Central memory CD8-positive, alpha-beta T cell (primary cell): ENCODE data around the gene ACTN1.
"Not testable (repeated sequence)": the region's sequence is repeated elsewhere in the genome, so short reads cannot be mapped to it uniquely, and the experiment has no call there.

ENCODE experiments used
- ATAC-seq: fragments of 150-1000 bp; cut with Tn5 transposase; replicated peaks from 2 replicates; pipeline ENCODE4 v1.10.0; 2022; ENCODE audit warnings: mild to moderate bottlenecking, moderate FRiP score, moderate number of reproducible peaks; ENCODE audit not compliant: poor library complexity, severe bottlenecking; ENCODE audit errors: extremely low read depth
- DNase-seq, 2 donors: peaks; one replicate each; pipeline ENCODE4 v3.0.0; 2021; ENCODE audit warnings: low spot score in 2 of 2
- H3K27ac Mint-ChIP-seq: one replicate; pipeline ENCODE4 v1.8.0; 2022; ENCODE audit warnings: low read depth, mild to moderate bottlenecking, moderate library complexity, mixed read lengths
- H3K27me3 Mint-ChIP-seq: one replicate; pipeline ENCODE4 v1.8.0; 2022; ENCODE audit warnings: mixed read lengths
- H3K36me3 Mint-ChIP-seq: one replicate; pipeline ENCODE4 v1.8.0; 2022; ENCODE audit warnings: mild to moderate bottlenecking, moderate library complexity, mixed read lengths; ENCODE audit not compliant: insufficient read depth
- H3K4me1 Mint-ChIP-seq: one replicate; pipeline ENCODE4 v1.8.0; 2022; ENCODE audit warnings: mixed read lengths
- H3K4me3 Mint-ChIP-seq: one replicate; pipeline ENCODE4 v1.8.0; 2022; ENCODE audit warnings: mild to moderate bottlenecking, moderate library complexity, mixed read lengths
- H3K9me3 Mint-ChIP-seq: one replicate; pipeline ENCODE4 v1.8.0; 2022; ENCODE audit warnings: mixed read lengths

Gene ACTN1

DNA sequence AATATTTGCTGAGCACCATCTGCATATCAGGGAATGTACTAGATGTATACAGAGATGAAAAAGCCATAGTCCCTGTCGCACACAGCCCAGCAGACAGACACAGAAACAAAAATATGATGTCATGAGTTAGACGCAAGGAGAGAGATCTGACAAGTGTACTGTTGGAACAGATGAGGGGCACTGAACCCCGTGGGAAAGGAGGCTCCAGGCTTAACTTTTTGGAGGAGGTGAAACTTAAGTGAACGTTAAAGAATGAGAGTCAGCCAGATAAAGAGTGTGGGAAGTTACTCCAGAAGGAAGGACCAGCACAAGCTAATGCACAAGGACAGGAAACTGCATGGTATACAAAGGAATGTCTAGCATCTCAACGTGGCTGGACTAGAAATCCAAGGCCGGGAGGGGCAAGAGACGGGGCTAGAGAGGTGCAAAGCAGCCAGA is 2.5 kb upstream of the ACTN1 start:
- ATAC-seq: no peak
- Mint-ChIP-seq H3K27me3 (no peaks in the 10 kb centered on the region), H3K36me3 (peaks cover 8% of the 10 kb centered on the region), H3K4me3 (no peak overlapping the region), H3K4me1 (peaks cover 15% of the 10 kb centered on the region), H3K9me3 (no peaks in the 10 kb centered on the region), H3K27ac (no peak overlapping the region)
- DNase-seq: no peak

DNA sequence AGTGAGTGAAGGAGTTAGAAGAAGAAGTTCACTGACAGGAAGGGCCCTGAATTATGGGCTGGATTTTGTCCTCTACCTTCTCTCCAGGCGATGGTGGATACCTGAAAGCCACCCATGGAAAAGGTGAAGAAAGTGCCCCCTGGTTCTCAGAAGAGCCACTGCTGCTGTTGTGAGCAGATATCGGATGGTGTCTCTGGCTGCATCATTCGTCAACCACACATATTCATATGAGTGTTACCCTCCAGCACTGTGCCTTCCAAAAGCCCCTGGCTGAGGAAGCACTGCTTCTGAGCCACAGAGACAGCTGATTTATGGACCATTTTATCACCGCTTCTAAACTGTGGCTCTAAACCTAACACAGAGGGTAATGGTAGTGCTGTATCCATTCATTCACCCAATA is 2.0 kb upstream of the ACTN1 start:
- H3K27ac Mint-ChIP-seq: no peak overlapping the region
- ATAC-seq (no peak), DNase-seq (no peak)
- no peaks in the 10 kb centered on the region for H3K27me3 Mint-ChIP-seq
- no peak overlapping the region for H3K4me3 Mint-ChIP-seq
- H3K4me1 Mint-ChIP-seq: peaks cover 20% of the 10 kb centered on the region
- peaks cover 8% of the 10 kb centered on the region for H3K36me3 Mint-ChIP-seq
- H3K9me3 Mint-ChIP-seq: no peaks in the 10 kb centered on the region

DNA sequence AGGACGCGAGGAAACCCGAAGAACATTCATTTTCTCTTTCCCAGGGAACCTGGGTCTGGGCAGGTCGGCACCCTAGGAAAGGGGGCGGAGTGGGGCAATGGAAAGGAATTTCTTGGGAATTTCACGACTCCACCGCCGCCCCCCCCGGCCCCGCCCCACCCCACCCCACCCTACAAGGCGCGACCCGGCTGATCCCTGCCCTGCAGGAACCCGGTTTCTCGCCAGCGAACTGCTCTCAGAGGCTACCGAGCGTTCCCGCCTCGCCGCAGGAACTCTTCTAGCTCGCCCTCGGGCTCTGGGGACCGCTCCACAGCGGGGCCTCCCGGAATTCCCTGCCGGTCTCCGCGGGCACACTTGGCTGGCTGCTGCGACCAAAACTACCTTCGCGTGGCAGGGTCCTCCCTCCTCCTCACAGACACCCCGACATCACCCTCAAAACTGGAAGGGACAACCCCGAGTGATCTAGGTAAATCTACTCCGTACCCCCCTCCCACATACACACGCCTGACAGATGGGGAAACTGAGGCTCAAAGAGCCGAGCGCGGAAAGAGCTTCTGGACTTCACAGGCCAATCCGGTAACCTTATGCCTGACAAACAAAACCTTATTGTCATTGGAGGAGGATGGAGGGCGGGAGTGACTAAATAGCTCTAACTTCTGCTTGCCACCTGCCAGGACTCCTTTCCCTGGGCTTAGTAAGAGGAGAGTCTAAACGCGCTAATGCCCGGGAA is 785 bp upstream of the ACTN1 start:
- no peak overlapping the region for H3K27ac Mint-ChIP-seq
- H3K9me3 Mint-ChIP-seq: no peaks in the 10 kb centered on the region
- H3K4me1 Mint-ChIP-seq: peaks cover 23% of the 10 kb centered on the region
- H3K27me3 Mint-ChIP-seq: no peaks in the 10 kb centered on the region
- H3K36me3 Mint-ChIP-seq: peaks cover 10% of the 10 kb centered on the region
- DNase-seq (no peak), ATAC-seq (no peak)
- peak overlapping the region; percentile 81 for H3K4me3 Mint-ChIP-seq

DNA sequence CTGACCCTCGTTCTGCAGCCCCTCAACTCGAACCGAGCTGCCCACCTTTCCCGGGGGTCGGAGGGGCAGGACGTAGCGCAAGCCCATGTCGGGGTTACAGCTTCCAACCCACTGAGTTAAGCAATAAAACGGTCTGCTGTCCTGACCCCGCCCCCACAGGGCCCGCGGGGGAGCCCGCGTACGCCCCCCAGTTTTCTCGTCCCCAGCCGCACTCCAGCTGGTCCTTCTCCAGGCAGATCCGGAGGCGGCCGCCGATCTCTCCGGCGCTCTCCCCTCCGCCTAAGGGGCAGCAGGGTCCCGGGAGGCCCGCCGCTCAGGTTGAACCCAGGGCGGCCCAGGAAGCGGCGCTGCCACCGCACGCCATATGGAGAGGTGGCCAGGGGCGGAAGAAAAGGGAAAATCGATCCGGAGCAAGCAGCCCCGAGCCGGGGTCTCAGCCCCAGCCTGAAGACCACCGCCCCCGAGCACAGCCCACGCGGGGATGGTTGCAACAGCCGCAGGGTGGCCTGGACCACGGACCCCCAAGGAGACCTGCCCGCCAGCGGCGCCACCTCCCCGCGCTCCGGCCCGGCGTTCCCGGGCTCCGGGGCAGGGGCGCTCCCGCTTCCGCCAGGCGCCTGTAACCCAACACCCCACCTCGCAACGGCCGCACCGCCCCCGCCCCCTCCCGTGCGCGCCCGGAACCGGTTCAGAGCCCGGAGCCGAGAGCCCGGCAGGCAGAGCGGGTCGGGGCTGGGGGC is 760 bp downstream of the ACTN1 start:
- Mint-ChIP-seq H3K4me1 (peaks cover 23% of the 10 kb centered on the region), H3K36me3 (peaks cover 10% of the 10 kb centered on the region), H3K4me3 (peak overlapping the region; percentile 81), H3K9me3 (no peaks in the 10 kb centered on the region), H3K27me3 (no peaks in the 10 kb centered on the region), H3K27ac (no peak overlapping the region)
- ATAC-seq (peak; percentile 27), DNase-seq (no peak)

DNA sequence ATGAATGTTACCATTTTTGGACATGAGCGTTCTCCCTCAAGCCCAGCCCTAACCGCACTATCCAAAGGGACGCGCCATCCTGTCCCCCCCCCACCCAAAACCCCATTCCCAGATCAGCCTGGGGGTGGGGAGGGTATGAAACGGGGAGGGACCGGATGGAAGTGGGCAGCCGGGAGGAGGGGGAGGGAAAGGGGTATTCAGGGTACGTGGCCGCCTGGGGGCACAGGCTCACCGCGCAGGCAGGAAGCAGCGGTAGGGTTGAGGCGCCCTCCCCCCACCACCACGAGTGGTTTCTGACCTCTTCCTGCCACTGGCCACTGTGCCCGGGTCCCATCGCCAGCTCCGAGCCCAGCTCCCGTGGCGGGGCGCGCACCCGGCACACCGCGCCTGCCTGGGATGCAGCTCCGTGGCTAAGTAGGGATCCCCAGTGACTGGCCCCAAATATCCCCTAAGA is 1.4 kb downstream of the ACTN1 start:
- H3K27me3 Mint-ChIP-seq: no peaks in the 10 kb centered on the region
- DNase-seq (no peak), ATAC-seq (peak; percentile 38)
- peak overlapping the region; percentile 81 for H3K4me3 Mint-ChIP-seq
- H3K27ac Mint-ChIP-seq: no peak overlapping the region
- no peaks in the 10 kb centered on the region for H3K9me3 Mint-ChIP-seq
- peaks cover 10% of the 10 kb centered on the region for H3K36me3 Mint-ChIP-seq
- H3K4me1 Mint-ChIP-seq: peaks cover 23% of the 10 kb centered on the region

DNA sequence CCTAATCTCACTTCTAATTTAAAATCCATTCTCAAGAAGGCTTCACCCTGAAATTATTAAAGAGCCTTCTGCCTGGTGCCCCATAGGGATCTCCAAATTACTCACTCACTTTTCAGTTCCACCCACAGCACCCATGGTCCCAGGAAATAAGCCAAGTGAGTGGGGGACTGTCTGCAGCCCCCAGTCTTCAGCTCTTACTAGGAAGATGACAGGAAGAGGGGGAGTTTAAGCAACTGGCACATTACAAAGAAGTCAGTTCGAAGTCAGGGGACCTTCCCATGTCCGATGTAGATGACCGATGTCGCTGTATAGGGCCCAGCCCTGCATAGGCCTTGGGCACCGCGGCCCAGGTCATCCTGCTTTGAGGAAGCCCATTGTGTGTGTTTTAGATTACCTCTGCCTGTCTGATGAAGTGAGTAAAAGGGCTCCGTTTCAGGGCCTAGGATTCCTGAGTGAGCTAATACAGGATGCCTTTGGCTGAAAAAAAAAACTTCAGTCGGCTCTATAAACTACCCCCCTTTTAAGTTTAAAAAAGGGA is 1.9 kb downstream of the ACTN1 start:
- Mint-ChIP-seq H3K9me3 (no peaks in the 10 kb centered on the region), H3K4me3 (peak overlapping the region; percentile 81), H3K27ac (no peak overlapping the region), H3K36me3 (peaks cover 10% of the 10 kb centered on the region), H3K4me1 (peaks cover 23% of the 10 kb centered on the region), H3K27me3 (no peaks in the 10 kb centered on the region)
- DNase-seq (no peak), ATAC-seq (no peak)

DNA sequence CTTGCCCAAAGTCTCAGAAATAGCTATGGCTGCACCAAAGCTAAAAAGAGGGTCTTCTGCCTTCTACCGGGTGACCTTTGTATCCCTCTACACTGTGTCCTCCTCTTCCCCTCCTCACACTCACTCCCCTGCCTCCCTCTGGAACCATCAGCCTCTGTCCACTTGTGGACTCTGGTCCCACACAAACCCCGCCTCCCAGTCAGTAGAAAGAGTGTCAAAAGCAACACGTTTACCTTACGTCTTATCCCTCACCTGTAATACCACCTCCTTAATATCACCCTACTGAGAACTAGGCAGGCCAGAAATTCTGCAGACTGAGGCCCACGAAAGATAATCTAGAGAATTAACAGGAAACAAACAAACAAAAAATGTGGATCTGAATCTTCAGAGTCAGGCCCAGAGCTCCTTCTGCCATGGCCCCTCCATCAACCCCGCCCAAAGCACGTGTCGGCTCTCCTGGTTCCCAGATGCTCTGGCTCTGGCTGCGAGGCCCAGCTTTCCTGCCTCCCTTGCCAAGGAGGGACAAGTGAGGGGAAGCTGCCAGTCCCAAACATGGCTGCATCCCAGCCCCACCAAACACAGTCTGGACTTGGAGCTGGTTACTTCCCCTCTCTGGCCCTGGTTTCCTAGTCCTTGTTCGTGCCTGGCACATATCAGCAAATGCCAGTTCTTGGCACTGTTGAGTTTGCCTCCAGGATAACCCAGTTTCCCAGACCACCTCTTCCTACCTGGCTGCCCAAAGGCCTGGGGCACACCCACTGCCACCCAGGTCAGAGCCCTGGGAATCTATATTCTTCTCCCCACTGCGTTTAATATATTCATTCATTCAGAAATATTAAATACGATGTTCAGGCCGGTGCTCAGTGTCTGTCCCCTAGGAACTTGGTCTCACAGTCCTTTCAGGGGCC is 2.7 kb downstream of the ACTN1 start:
- H3K9me3 Mint-ChIP-seq: no peaks in the 10 kb centered on the region
- H3K36me3 Mint-ChIP-seq: peaks cover 10% of the 10 kb centered on the region
- DNase-seq (no peak), ATAC-seq (no peak)
- H3K27ac Mint-ChIP-seq: no peak overlapping the region
- H3K4me3 Mint-ChIP-seq: peak overlapping the region; percentile 81
- H3K27me3 Mint-ChIP-seq: no peaks in the 10 kb centered on the region
- H3K4me1 Mint-ChIP-seq: peaks cover 25% of the 10 kb centered on the region

DNA sequence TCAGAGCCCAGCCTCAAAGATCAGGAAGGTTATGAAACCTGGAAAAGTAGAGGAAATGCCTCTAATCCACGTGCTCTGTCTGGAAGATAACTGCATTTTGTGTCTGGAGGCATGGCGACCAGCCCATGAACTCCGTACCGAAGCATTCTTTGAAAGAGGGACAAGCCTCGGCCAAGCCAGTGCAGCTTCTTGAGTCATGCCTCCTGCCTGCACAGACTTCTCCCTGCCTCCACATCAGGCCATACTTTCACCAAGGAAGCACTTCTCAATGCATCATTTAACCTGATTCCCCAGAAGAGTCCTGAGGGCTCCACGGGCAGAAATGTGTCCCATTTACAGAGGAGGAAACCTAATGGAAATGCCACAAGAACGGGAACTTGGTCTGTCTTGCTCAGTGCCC is 3.4 kb downstream of the ACTN1 start:
- Mint-ChIP-seq H3K36me3 (peaks cover 10% of the 10 kb centered on the region), H3K4me1 (peaks cover 33% of the 10 kb centered on the region), H3K27ac (no peak overlapping the region), H3K4me3 (no peak overlapping the region), H3K9me3 (no peaks in the 10 kb centered on the region), H3K27me3 (no peaks in the 10 kb centered on the region)
- ATAC-seq: no peak
- DNase-seq: no peak

DNA sequence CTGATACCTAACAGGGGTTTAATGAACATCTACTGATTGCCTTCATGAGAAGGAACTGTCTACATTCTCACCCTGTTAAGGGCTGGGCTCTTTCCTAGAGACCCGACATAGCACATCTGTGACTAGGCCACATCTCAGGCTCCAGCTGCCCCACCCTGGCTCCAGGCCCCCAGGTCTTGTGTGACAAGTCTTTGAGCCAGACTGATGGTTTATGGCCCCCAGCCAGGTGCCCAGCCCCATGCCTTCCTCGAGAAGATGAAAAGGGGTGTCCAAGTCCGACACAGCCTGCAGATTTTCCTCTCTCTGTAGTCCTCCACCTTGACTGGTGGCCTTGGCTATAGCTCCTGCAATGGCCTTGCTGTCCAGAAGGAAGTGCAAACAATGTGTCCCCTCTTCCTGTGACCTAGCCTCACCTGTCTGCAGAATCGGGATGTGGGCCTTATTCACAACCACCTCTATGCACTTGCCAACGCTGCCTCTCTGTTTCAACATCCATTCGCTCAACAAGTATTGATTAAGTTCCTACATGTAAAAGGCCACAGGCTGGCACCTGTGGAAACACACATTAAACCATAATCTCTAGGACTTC is 4.2 kb downstream of the ACTN1 start:
- no peaks in the 10 kb centered on the region for H3K9me3 Mint-ChIP-seq
- H3K4me3 Mint-ChIP-seq: no peak overlapping the region
- H3K27ac Mint-ChIP-seq: no peak overlapping the region
- peaks cover 36% of the 10 kb centered on the region for H3K4me1 Mint-ChIP-seq
- H3K27me3 Mint-ChIP-seq: no peaks in the 10 kb centered on the region
- DNase-seq (no peak), ATAC-seq (no peak)
- H3K36me3 Mint-ChIP-seq: peaks cover 15% of the 10 kb centered on the region

DNA sequence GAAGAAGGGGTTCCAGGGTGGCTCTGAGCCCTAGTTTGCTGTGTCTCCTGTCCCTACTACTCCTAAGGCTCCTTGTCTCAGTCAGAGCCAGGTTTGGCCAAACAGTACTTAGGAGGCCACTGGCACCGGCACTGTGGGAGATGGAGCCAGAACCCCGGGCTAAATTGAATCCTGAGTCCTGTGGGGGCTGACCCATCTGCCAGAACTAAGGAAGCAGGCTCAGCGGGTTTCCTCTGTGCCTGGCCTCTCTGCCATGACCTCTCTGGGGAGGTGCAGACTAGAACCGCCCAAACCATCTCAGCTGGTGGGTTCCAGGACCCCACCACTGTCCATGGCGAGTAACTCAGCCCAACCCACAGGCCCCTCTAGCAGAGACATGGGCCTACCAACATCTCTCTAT is 5.5 kb downstream of the ACTN1 start:
- Mint-ChIP-seq H3K4me1 (peaks cover 37% of the 10 kb centered on the region), H3K9me3 (no peaks in the 10 kb centered on the region), H3K4me3 (no peak overlapping the region), H3K27ac (no peak overlapping the region), H3K36me3 (peaks cover 12% of the 10 kb centered on the region), H3K27me3 (no peaks in the 10 kb centered on the region)
- no peak for ATAC-seq
- DNase-seq: no peak

DNA sequence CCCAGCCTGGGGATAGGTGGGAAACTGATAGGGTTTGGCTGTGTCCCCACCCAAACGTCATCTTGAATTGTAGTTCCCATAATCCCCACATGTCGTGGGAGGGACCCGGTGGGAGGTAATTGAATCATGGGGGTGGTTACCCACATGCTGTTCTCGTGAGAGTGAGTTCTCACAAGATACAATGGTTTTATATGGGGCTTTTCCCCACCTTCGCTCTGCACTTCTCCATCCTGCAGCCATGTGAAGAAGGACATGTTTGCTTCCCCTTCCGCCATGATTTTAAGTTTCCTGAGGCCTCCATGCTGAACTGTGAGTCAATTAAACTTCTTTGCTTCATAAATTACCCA is 5.9 kb downstream of the ACTN1 start:
- not testable (repeated sequence) for DNase-seq, H3K4me3 Mint-ChIP-seq, ATAC-seq, H3K27ac Mint-ChIP-seq, H3K9me3 Mint-ChIP-seq, H3K27me3 Mint-ChIP-seq
- peaks cover 10% of the 10 kb centered on the region for H3K36me3 Mint-ChIP-seq
- H3K4me1 Mint-ChIP-seq: peaks cover 40% of the 10 kb centered on the region
